ENCODE data around the gene RNMT. TPM values are rescaled to one million over a fixed set of nuclear protein-coding genes. Genes with fewer than 3 reads are reported as not detected.
"Not testable (repeated sequence)": the region's sequence is repeated elsewhere in the genome, so short reads cannot be mapped to it uniquely, and the experiment has no call there.

Gene RNMT
- total RNA-seq, result 10 to 100 TPM; 63.0 to 64.5 TPM

GRCh38 chr18:13726232-13726971, at the start of gene RNMT, which contains the start of gene FAM210A:
Gene RNMT (plus strand): TSS chr18:13726673. CDS start chr18:13731518, 4,845 bp downstream.
Gene FAM210A (minus strand): TSS chr18:13726558. CDS start chr18:13682077, 44,481 bp downstream.
- peak; percentile 94 for DNase-seq
- H3K4me1 Mint-ChIP-seq, result peaks cover 44% of the 10 kb centered on the region
- H3K4me3 Mint-ChIP-seq, result peak within 1 kb of the TSS; percentile 86
- H3K9me3 Mint-ChIP-seq, result peaks cover 3% of the 10 kb centered on the region
- H3K27me3 Mint-ChIP-seq, result no peaks in the 10 kb centered on the region
- peak within 1 kb of the TSS; percentile 97 for H3K27ac Mint-ChIP-seq
- H3K36me3 Mint-ChIP-seq, result peaks cover 39% of the 10 kb centered on the region

GRCh38 chr18:13677350-13677749, 49.1 kb upstream of the RNMT start:
- H3K9me3 Mint-ChIP-seq, H3K27me3 Mint-ChIP-seq, DNase-seq, H3K4me3 Mint-ChIP-seq, H3K27ac Mint-ChIP-seq: not testable (repeated sequence)
- peaks cover 14% of the 10 kb centered on the region for H3K4me1 Mint-ChIP-seq
- H3K36me3 Mint-ChIP-seq, result peaks cover 11% of the 10 kb centered on the region

- peaks cover 15% of the 10 kb centered on the region for H3K36me3 Mint-ChIP-seq
- H3K27ac Mint-ChIP-seq, result no peak overlapping the region
- H3K4me1 Mint-ChIP-seq, result peaks cover 21% of the 10 kb centered on the region
- no peak overlapping the region for H3K4me3 Mint-ChIP-seq
- no peak for DNase-seq
- no peaks in the 10 kb centered on the region for H3K27me3 Mint-ChIP-seq
- no peaks in the 10 kb centered on the region for H3K9me3 Mint-ChIP-seq
Observed at GRCh38 chr18:13680612-13681011, 45.9 kb upstream of the RNMT start.

GRCh38 chr18:13681701-13682100, 44.8 kb upstream of the RNMT start:
- H3K36me3 Mint-ChIP-seq, result peaks cover 15% of the 10 kb centered on the region
- no peak for DNase-seq
- H3K27me3 Mint-ChIP-seq, result no peaks in the 10 kb centered on the region
- H3K4me3 Mint-ChIP-seq, result no peak overlapping the region
- no peak overlapping the region for H3K27ac Mint-ChIP-seq
- H3K4me1 Mint-ChIP-seq, result peaks cover 25% of the 10 kb centered on the region
- H3K9me3 Mint-ChIP-seq, result no peaks in the 10 kb centered on the region

GRCh38 chr18:13684546-13684945, 41.9 kb upstream of the RNMT start:
- Mint-ChIP-seq H3K27me3 (no peaks in the 10 kb centered on the region), H3K4me1 (peaks cover 27% of the 10 kb centered on the region), H3K36me3 (peaks cover 33% of the 10 kb centered on the region), H3K9me3 (no peaks in the 10 kb centered on the region), H3K27ac (no peak overlapping the region), H3K4me3 (no peak overlapping the region)
- DNase-seq, result no peak

- DNase-seq, result no peak
- H3K27me3 Mint-ChIP-seq, result no peaks in the 10 kb centered on the region
- no peak overlapping the region for H3K27ac Mint-ChIP-seq
- peaks cover 19% of the 10 kb centered on the region for H3K9me3 Mint-ChIP-seq
- peaks cover 32% of the 10 kb centered on the region for H3K4me1 Mint-ChIP-seq
- H3K36me3 Mint-ChIP-seq, result peaks cover 52% of the 10 kb centered on the region
- no peak overlapping the region for H3K4me3 Mint-ChIP-seq
Observed at GRCh38 chr18:13688191-13689136, 38.0 kb upstream of the RNMT start.

- peaks cover 27% of the 10 kb centered on the region for H3K9me3 Mint-ChIP-seq
- peaks cover 28% of the 10 kb centered on the region for H3K4me1 Mint-ChIP-seq
- not testable (repeated sequence) for DNase-seq, H3K4me3 Mint-ChIP-seq, H3K27ac Mint-ChIP-seq, H3K27me3 Mint-ChIP-seq
- peaks cover 60% of the 10 kb centered on the region for H3K36me3 Mint-ChIP-seq
Observed at GRCh38 chr18:13690060-13690459, 36.4 kb upstream of the RNMT start.

GRCh38 chr18:13695337-13695736, 31.1 kb upstream of the RNMT start:
- H3K4me3 Mint-ChIP-seq, H3K27me3 Mint-ChIP-seq, H3K27ac Mint-ChIP-seq, DNase-seq: not testable (repeated sequence)
- Mint-ChIP-seq H3K9me3 (peaks cover 46% of the 10 kb centered on the region), H3K36me3 (peaks cover 77% of the 10 kb centered on the region), H3K4me1 (peaks cover 12% of the 10 kb centered on the region)

- Mint-ChIP-seq H3K27ac (no peak overlapping the region), H3K4me3 (no peak overlapping the region), H3K4me1 (peaks cover 11% of the 10 kb centered on the region), H3K9me3 (peaks cover 48% of the 10 kb centered on the region), H3K36me3 (peaks cover 80% of the 10 kb centered on the region), H3K27me3 (no peaks in the 10 kb centered on the region)
- no peak for DNase-seq
Observed at GRCh38 chr18:13696961-13697360, 29.5 kb upstream of the RNMT start.

- no peaks in the 10 kb centered on the region for H3K27me3 Mint-ChIP-seq
- peaks cover 7% of the 10 kb centered on the region for H3K4me1 Mint-ChIP-seq
- H3K27ac Mint-ChIP-seq, result no peak overlapping the region
- no peak overlapping the region for H3K4me3 Mint-ChIP-seq
- H3K36me3 Mint-ChIP-seq, result peaks cover 75% of the 10 kb centered on the region
- DNase-seq, result no peak
- peaks cover 37% of the 10 kb centered on the region for H3K9me3 Mint-ChIP-seq
Observed at GRCh38 chr18:13700153-13700552, 26.3 kb upstream of the RNMT start.

- Mint-ChIP-seq H3K27me3 (no peaks in the 10 kb centered on the region), H3K4me3 (no peak overlapping the region), H3K4me1 (peaks cover 2% of the 10 kb centered on the region), H3K9me3 (peaks cover 28% of the 10 kb centered on the region), H3K36me3 (peaks cover 76% of the 10 kb centered on the region), H3K27ac (no peak overlapping the region)
- no peak for DNase-seq
Observed at GRCh38 chr18:13703899-13704298, 22.6 kb upstream of the RNMT start.

GRCh38 chr18:13710414-13710831, 16.1 kb upstream of the RNMT start:
- peaks cover 20% of the 10 kb centered on the region for H3K4me1 Mint-ChIP-seq
- no peak overlapping the region for H3K27ac Mint-ChIP-seq
- DNase-seq, result no peak
- H3K4me3 Mint-ChIP-seq, result no peak overlapping the region
- peaks cover 4% of the 10 kb centered on the region for H3K9me3 Mint-ChIP-seq
- no peaks in the 10 kb centered on the region for H3K27me3 Mint-ChIP-seq
- H3K36me3 Mint-ChIP-seq, result peaks cover 44% of the 10 kb centered on the region

- DNase-seq, result no peak
- H3K9me3 Mint-ChIP-seq, result peaks cover 2% of the 10 kb centered on the region
- H3K27ac Mint-ChIP-seq, result no peak overlapping the region
- peaks cover 34% of the 10 kb centered on the region for H3K4me1 Mint-ChIP-seq
- no peaks in the 10 kb centered on the region for H3K27me3 Mint-ChIP-seq
- H3K36me3 Mint-ChIP-seq, result peaks cover 30% of the 10 kb centered on the region
- no peak overlapping the region for H3K4me3 Mint-ChIP-seq
Observed at GRCh38 chr18:13712400-13713131, 13.9 kb upstream of the RNMT start.

- Mint-ChIP-seq H3K4me3 (no peak overlapping the region), H3K9me3 (peaks cover 3% of the 10 kb centered on the region), H3K4me1 (peaks cover 39% of the 10 kb centered on the region), H3K27me3 (no peaks in the 10 kb centered on the region), H3K27ac (no peak overlapping the region), H3K36me3 (peaks cover 33% of the 10 kb centered on the region)
- DNase-seq, result no peak
Observed at GRCh38 chr18:13713455-13714055, 12.9 kb upstream of the RNMT start.
